Lung (tissue), 12 donors: ENCODE results near the gene FBXO22. TPM values are rescaled to one million over a fixed set of nuclear protein-coding genes. Genes with fewer than 3 reads are reported as not detected.

Experiments
- ATAC-seq: fragments of 200-7000 bp; cut with Tn5 transposase; one replicate; pipeline ENCODE4 v1.9.1; 2020; ENCODE audit warnings: moderate number of reproducible peaks; ENCODE audit not compliant: insufficient read depth, low FRiP score
- DNase-seq, 3 donors: peaks; one replicate each; pipeline ENCODE4 v3.0.0-alpha.2; 2013 to 2017
- H3K27ac ChIP-seq, 2 donors: one replicate each; pipeline ENCODE4 v1.5.1; 2013; ENCODE audit warnings: mild to moderate bottlenecking in 2 of 2, moderate library complexity in 2 of 2, control low read depth in 1 of 2, inconsistent platforms in 1 of 2, low read depth in 1 of 2, low read length in 1 of 2
- H3K27me3 ChIP-seq, 3 donors: one replicate each; pipeline ENCODE4 v1.5.1; 2013; ENCODE audit warnings: low read length in 2 of 3; ENCODE audit not compliant: control insufficient read depth in 3 of 3, insufficient read depth in 3 of 3
- H3K36me3 ChIP-seq, 4 donors: one replicate each; pipeline ENCODE4 v1.5.1; 2013; ENCODE audit warnings: low read length in 4 of 4, mild to moderate bottlenecking in 1 of 4, moderate library complexity in 1 of 4; ENCODE audit not compliant: control insufficient read depth in 4 of 4, insufficient read depth in 4 of 4
- H3K4me1 ChIP-seq, 5 donors: one replicate each; pipeline ENCODE4 v1.5.1; 2013; ENCODE audit warnings: low read length in 5 of 5, mild to moderate bottlenecking in 2 of 5, moderate library complexity in 1 of 5; ENCODE audit not compliant: control insufficient read depth in 5 of 5, insufficient read depth in 5 of 5
- H3K4me3 ChIP-seq: one replicate; pipeline ENCODE4 v1.5.1; 2013; ENCODE audit warnings: mild to moderate bottlenecking, control low read depth, moderate library complexity
- H3K9ac ChIP-seq, 2 donors: one replicate each; pipeline ENCODE4 v1.5.1; 2013; ENCODE audit warnings: low read length in 2 of 2, control low read depth in 1 of 2; ENCODE audit not compliant: insufficient read depth in 1 of 2
- H3K9me3 ChIP-seq, 4 donors: one replicate each; pipeline ENCODE4 v1.5.1; 2013; ENCODE audit warnings: low read length in 3 of 4, mild to moderate bottlenecking in 1 of 4, moderate library complexity in 1 of 4; ENCODE audit not compliant: control insufficient read depth in 4 of 4, insufficient read depth in 3 of 4
- WGBS, 2 donors: extraction: QIAGEN DNeasy Blood & Tissue Kit; methylation state at CpG; one replicate each; pipeline ENCODE4 v1.1.7; 2013; 5-methylcytosine and 5-hydroxymethylcytosine counted together
- polyA plus RNA-seq, 2 donors: library from polyadenylated mRNA; stranded (reverse); fragments of 200-250 nt; gene quantifications; one replicate each; pipeline ENCODE4 v1.2.1, GENCODE V29; 2013
- total RNA-seq, 2 donors: library from RNA; depleted of rRNA in 1 of 2; stranded (reverse); fragments of >200 nt in 1 of 2; gene quantifications; one replicate each; pipeline ENCODE4 v1.2.1, GENCODE V29; 2014 to 2021
- TF ChIP-seq, protein P1 (sequence below): IDR thresholded peaks from 2 replicates; pipeline ENCODE4 v1.5.1; 2012; ENCODE audit warnings: mild to moderate bottlenecking; ENCODE audit errors: control extremely low read depth, extremely low read depth
- donor health status: control.
- donor health status: control.
- donor health status: Bipolar disorder and iron deficiency.
- donor health status: healthy.
- donor health status: DM: yes; HTN: yes; CAD: no.

The FBXO22 gene
- total and polyA plus RNA-seq, 4 donors, result 8.6 to 29.6 (median 20.8) TPM

DNA sequence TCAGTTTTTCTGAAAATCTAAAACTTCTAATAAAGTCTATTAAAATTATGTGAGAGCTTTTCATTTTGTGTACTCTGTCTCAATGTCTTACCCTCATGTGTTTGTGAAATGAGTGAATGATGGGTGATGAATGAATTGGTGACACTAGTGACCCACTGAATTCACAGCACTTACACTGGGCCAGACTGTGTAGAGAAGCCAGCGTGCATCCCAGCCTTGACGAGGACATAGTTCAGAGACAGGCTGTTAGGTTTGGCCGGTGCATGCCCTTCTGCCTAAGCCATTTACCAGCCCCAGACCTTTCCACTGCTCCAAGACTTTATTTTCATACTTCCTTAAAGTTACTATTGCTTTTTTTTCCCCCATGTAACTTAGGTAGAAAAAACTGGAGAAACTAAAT lies 38.8 kb downstream of the FBXO22 start:
- TF ChIP-seq, protein P1, sequence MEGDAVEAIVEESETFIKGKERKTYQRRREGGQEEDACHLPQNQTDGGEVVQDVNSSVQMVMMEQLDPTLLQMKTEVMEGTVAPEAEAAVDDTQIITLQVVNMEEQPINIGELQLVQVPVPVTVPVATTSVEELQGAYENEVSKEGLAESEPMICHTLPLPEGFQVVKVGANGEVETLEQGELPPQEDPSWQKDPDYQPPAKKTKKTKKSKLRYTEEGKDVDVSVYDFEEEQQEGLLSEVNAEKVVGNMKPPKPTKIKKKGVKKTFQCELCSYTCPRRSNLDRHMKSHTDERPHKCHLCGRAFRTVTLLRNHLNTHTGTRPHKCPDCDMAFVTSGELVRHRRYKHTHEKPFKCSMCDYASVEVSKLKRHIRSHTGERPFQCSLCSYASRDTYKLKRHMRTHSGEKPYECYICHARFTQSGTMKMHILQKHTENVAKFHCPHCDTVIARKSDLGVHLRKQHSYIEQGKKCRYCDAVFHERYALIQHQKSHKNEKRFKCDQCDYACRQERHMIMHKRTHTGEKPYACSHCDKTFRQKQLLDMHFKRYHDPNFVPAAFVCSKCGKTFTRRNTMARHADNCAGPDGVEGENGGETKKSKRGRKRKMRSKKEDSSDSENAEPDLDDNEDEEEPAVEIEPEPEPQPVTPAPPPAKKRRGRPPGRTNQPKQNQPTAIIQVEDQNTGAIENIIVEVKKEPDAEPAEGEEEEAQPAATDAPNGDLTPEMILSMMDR, result no peak
- H3K4me1 ChIP-seq, result no peaks in the 10 kb centered on the region
- peaks cover 0 to 3% (median 0%) of the 10 kb centered on the region in 4 donors for H3K9me3 ChIP-seq
- no peak overlapping the region for H3K9ac ChIP-seq
- H3K27me3 ChIP-seq, result no peaks in the 10 kb centered on the region
- H3K27ac ChIP-seq, result no peak overlapping the region
- H3K4me3 ChIP-seq, result no peak overlapping the region
- 64 to 84% methylated on average over 3 of the region's 3 CpGs for WGBS, 2 donors
- DNase-seq (no peak), ATAC-seq (no peak)
- H3K36me3 ChIP-seq, result no peaks in the 10 kb centered on the region

DNA sequence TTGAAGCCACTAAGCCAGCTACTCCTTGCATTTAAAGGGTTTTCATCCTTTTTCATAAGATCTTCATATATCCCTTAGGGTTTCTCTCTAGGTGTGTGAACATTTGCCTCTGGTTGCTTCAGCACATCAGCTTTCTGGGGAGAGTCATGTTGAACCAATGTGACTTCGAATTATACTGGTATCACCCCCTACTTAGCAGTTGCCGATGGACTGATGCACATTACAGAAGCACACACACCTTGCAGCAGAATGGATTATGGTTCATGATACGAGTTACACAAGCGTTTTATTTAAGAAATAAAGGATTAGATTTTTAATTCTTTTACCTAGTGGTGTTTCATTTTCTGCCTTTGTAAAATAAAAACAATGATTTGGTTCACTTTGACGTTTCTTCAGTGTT lies 39.6 kb downstream of the FBXO22 start:
- Histone ChIP-seq H3K27ac (no peak overlapping the region), H3K4me1 (no peaks in the 10 kb centered on the region), H3K36me3 (no peaks in the 10 kb centered on the region), H3K4me3 (no peak overlapping the region), H3K27me3 (no peaks in the 10 kb centered on the region), H3K9me3 (peaks cover 0 to 3% (median 0%) of the 10 kb centered on the region in 4 donors), H3K9ac (no peak overlapping the region)
- TF ChIP-seq, protein P1, result no peak
- 78 to 84% methylated on average over 5 of the region's 5 CpGs for WGBS, 2 donors
- DNase-seq (no peak), ATAC-seq (no peak)

DNA sequence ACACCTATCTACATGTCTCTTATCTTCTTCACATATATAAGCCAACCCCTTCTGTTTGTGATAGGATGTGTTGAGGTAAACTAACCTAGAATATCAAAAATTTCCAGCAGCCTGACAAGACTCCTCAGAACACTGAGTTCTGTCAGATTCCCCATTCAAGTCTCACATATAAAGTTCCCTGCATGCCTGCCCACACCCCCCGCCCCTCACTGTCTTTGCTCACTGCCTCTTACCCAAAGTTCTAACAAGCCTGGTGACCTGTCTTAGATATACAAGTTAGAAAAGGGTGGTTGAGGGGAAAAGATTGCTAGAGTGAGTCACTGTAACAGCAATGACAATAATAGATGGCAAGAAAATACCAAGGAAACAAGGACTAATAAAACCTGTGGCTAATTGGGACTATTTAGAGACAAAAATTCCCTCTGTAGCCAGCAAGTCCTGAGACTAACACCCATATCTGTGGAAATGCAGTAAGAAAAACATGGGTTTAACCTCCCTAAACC lies 40.1 kb downstream of the FBXO22 start:
- H3K27ac ChIP-seq, result no peak overlapping the region
- H3K9ac ChIP-seq, result no peak overlapping the region
- H3K4me3 ChIP-seq, result no peak overlapping the region
- H3K27me3 ChIP-seq, result no peaks in the 10 kb centered on the region
- no peaks in the 10 kb centered on the region for H3K4me1 ChIP-seq
- ATAC-seq (no peak), DNase-seq (no peak)
- H3K36me3 ChIP-seq, result no peaks in the 10 kb centered on the region
- peaks cover 0 to 3% (median 0%) of the 10 kb centered on the region in 4 donors for H3K9me3 ChIP-seq
- TF ChIP-seq, protein P1, result no peak
- WGBS, 2 donors, result 62 to 68% methylated on average over 1 of the region's 1 CpG

DNA sequence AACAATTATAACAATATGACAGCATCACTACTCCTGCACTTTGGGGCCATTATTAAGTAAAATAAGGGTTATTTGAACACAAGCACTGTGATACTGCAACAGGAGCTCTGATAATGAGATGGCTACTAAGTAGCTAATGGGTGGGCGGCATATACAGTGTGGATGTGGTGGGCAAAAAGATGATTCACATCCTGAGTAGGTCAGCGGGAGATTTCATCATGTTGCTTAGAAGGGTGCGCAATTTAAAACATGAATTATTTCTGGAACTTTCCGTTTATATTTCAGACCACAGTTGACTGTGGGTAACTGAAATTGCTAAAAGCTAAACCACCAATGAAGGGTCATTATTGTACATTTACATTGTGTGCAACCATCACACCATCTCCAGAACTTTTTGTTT lies 42.3 kb downstream of the FBXO22 start:
- Histone ChIP-seq H3K27me3 (no peaks in the 10 kb centered on the region), H3K9me3 (no peaks in the 10 kb centered on the region), H3K27ac (no peak overlapping the region), H3K36me3 (no peaks in the 10 kb centered on the region), H3K9ac (no peak overlapping the region), H3K4me1 (no peaks in the 10 kb centered on the region), H3K4me3 (no peak overlapping the region)
- WGBS, 2 donors, result 26 to 59% methylated on average over 4 of the region's 4 CpGs
- DNase-seq, result no peak
- ATAC-seq, result no peak
- TF ChIP-seq, protein P1, result no peak
